Measurements from ENCODE around the gene GARS1.
"Not testable (repeated sequence)": the region's sequence is repeated elsewhere in the genome, so short reads cannot be mapped to it uniquely, and the experiment has no call there.

GARS1 gene

GRCh38 chr7:30634634-30635201 lies 40.0 kb downstream of the GARS1 start:
- H3K4me3 ChIP-seq (ENCODE audit: low read depth, low read length): no peak overlapping the region
- TF ChIP-seq CTCF (conservative IDR thresholded peaks at IDR 0.05; ENCODE audit: low read depth, low read length): no peak
- DNase-seq (ENCODE audit: low read depth): no peak

- H3K4me3 ChIP-seq (ENCODE audit: low read depth, low read length): no peak overlapping the region
- TF ChIP-seq CTCF (conservative IDR thresholded peaks at IDR 0.05; ENCODE audit: low read depth, low read length): no peak
- no peak for DNase-seq (ENCODE audit: low read depth)
These were observed 41.1 kb downstream of the GARS1 start for GRCh38 chr7:30635798-30636197.

- not testable (repeated sequence) for DNase-seq (ENCODE audit: low read depth); H3K4me3 ChIP-seq (ENCODE audit: low read depth, low read length)
These were observed 47.6 kb downstream of the GARS1 start for GRCh38 chr7:30642322-30642721.

GRCh38 chr7:30642789-30643188 lies 48.1 kb downstream of the GARS1 start:
- no peak for TF ChIP-seq CTCF (conservative IDR thresholded peaks at IDR 0.05; ENCODE audit: low read depth, low read length)
- no peak for DNase-seq (ENCODE audit: low read depth)
- no peak overlapping the region for H3K4me3 ChIP-seq (ENCODE audit: low read depth, low read length)

GRCh38 chr7:30644286-30644955 lies 49.7 kb downstream of the GARS1 start:
- no peak for DNase-seq (ENCODE audit: low read depth)
- no peak for TF ChIP-seq CTCF (conservative IDR thresholded peaks at IDR 0.05; ENCODE audit: low read depth, low read length)
- H3K4me3 ChIP-seq (ENCODE audit: low read depth, low read length): no peak overlapping the region

GRCh38 chr7:30645661-30646060 lies 51.0 kb downstream of the GARS1 start:
- TF ChIP-seq CTCF (conservative IDR thresholded peaks at IDR 0.05; ENCODE audit: low read depth, low read length): no peak
- no peak for DNase-seq (ENCODE audit: low read depth)
- H3K4me3 ChIP-seq (ENCODE audit: low read depth, low read length): no peak overlapping the region

- H3K4me3 ChIP-seq (ENCODE audit: low read depth, low read length): no peak overlapping the region
- no peak for DNase-seq (ENCODE audit: low read depth)
- no peak for TF ChIP-seq CTCF (conservative IDR thresholded peaks at IDR 0.05; ENCODE audit: low read depth, low read length)
These were observed 51.5 kb downstream of the GARS1 start for GRCh38 chr7:30646154-30646553.
